NCI-H345 (cell line): ENCODE results near the gene CDK18.

Experiments
- DNase-seq: peaks from one replicate; lab custom pipeline; 2025; lab: John Stamatoyannopoulos, UW

Gene CDK18

GRCh38 chr1:205523891-205524793 is 19.7 kb downstream of the CDK18 start:
- peak; percentile 82 for DNase-seq

GRCh38 chr1:205524794-205525101 is 20.3 kb downstream of the CDK18 start:
- DNase-seq = no peak

GRCh38 chr1:205525495-205526285 is 21.2 kb downstream of the CDK18 start:
- DNase-seq = no peak

GRCh38 chr1:205526431-205526830 is 22.0 kb downstream of the CDK18 start:
- DNase-seq = no peak

- no peak for DNase-seq
These were observed 23.5 kb downstream of the CDK18 start for GRCh38 chr1:205527931-205528330.

GRCh38 chr1:205528446-205528886 is 24.0 kb downstream of the CDK18 start:
- DNase-seq = peak; percentile 27

GRCh38 chr1:205528887-205529825 is 24.7 kb downstream of the CDK18 start:
- peak; percentile 81 for DNase-seq

GRCh38 chr1:205530116-205530515 is 25.6 kb downstream of the CDK18 start:
- DNase-seq = no peak

GRCh38 chr1:205531191-205532025 is 26.9 kb downstream of the CDK18 start:
- no peak for DNase-seq

- no peak for DNase-seq
These were observed 27.8 kb downstream of the CDK18 start for GRCh38 chr1:205532026-205532898.

- no peak for DNase-seq
These were observed 28.7 kb downstream of the CDK18 start for GRCh38 chr1:205532996-205533735.

GRCh38 chr1:205533748-205534443 is 29.4 kb downstream of the CDK18 start:
- no peak for DNase-seq

GRCh38 chr1:205534444-205534985 is 30.0 kb downstream of the CDK18 start:
- DNase-seq = no peak

- DNase-seq = no peak
These were observed 30.6 kb downstream of the CDK18 start for GRCh38 chr1:205535096-205535495.

- no peak for DNase-seq
These were observed 31.6 kb downstream of the CDK18 start for GRCh38 chr1:205535866-205536758.

- DNase-seq = no peak
These were observed 32.4 kb downstream of the CDK18 start for GRCh38 chr1:205536759-205537361.
